Caco-2 (cell line): ENCODE results near the gene SLC9A7. TPM values are rescaled to one million over a fixed set of nuclear protein-coding genes. Genes with fewer than 3 reads are reported as not detected.

ENCODE experiments used
- BruUV-seq: library from RNA; stranded (reverse); fragments of 400-500 nt; replicated peaks from 2 replicates; lab custom pipeline; 2021; lab: Mats Ljungman, UMichigan
- CTCF ChIA-PET: fragments of 300-600 bp; sonication (Branson Sonifier 250); formaldehyde crosslinking; loops from one replicate; lab custom pipeline; 2022; ENCODE audit warnings: antibody characterized with exemption; lab: Charles Lee
- POLR2A ChIA-PET: fragments of 300-600 bp; sonication (Branson Sonifier 250); formaldehyde crosslinking; loops from one replicate; lab custom pipeline; 2022; ENCODE audit warnings: antibody characterized with exemption; lab: Charles Lee
- DNase-seq, 2 experiments: peaks; one replicate each; pipeline versions ENCODE4 v3.0.0 to v3.0.0-alpha.2; 2020 to 2022
- H3K27me3 ChIP-seq: replicated peaks from 2 replicates; pipeline ENCODE4 v1.6.0; 2011; ENCODE audit warnings: low read length; ENCODE audit not compliant: control insufficient read depth, insufficient read depth
- H3K36me3 ChIP-seq: 2 replicates; pipeline ENCODE4 v1.5.1; 2011; ENCODE audit warnings: low read length; ENCODE audit not compliant: control insufficient read depth, insufficient read depth
- H3K4me1 ChIP-seq: fragments of 250-450 bp; sonication (Bioruptor Pico); 2 replicates; pipeline ENCODE4 v1.5.1; 2020; ENCODE audit warnings: mild to moderate bottlenecking
- H3K4me3 ChIP-seq: 2 replicates; pipeline ENCODE4 v1.5.1; 2011; ENCODE audit warnings: low read depth, mild to moderate bottlenecking, control low read depth, low read length
- H3K9me3 ChIP-seq: fragments of 250-450 bp; sonication (Bioruptor Pico); 2 replicates; pipeline ENCODE4 v1.5.1; 2020; ENCODE audit warnings: mild to moderate bottlenecking, moderate library complexity
- H3K27ac Mint-ChIP-seq: one replicate; pipeline ENCODE4 v1.8.0; 2022; ENCODE audit warnings: mixed read lengths; ENCODE audit not compliant: unreplicated experiment
- H3K27me3 Mint-ChIP-seq: one replicate; pipeline ENCODE4 v1.8.0; 2022; ENCODE audit warnings: mixed read lengths; ENCODE audit not compliant: insufficient read depth, unreplicated experiment
- H3K36me3 Mint-ChIP-seq: one replicate; pipeline ENCODE4 v1.8.0; 2022; ENCODE audit warnings: mild to moderate bottlenecking, mixed read lengths; ENCODE audit not compliant: insufficient read depth, unreplicated experiment
- H3K4me1 Mint-ChIP-seq: one replicate; pipeline ENCODE4 v1.8.0; 2022; ENCODE audit warnings: low read depth, mixed read lengths; ENCODE audit not compliant: unreplicated experiment
- H3K4me3 Mint-ChIP-seq: one replicate; pipeline ENCODE4 v1.8.0; 2022; ENCODE audit warnings: mild to moderate bottlenecking, moderate library complexity, mixed read lengths; ENCODE audit not compliant: unreplicated experiment
- H3K9me3 Mint-ChIP-seq: one replicate; pipeline ENCODE4 v1.8.0; 2022; ENCODE audit warnings: mixed read lengths; ENCODE audit not compliant: unreplicated experiment
- intact Hi-C: fragments of 100-400 bp; cut with micrococcal nuclease; formaldehyde crosslinking; loops from one replicate; pipeline ENCODE4 v1.10.0; 2022; ENCODE audit not compliant: unreplicated experiment
- total RNA-seq: library from RNA; stranded (reverse); gene quantifications from 2 replicates; pipeline ENCODE4 v1.2.3, GENCODE V29; 2022
- TF ChIP-seq, protein P1 (sequence below), 2 experiments: fragments of 200-600 bp in 1 of 2; IDR thresholded peaks; 1 replicate in 1 of 2; 2 replicates in 1 of 2; pipeline versions ENCODE4 v1.5.1 to v1.8.0; 2011 to 2022; ENCODE audit warnings: antibody characterized with exemption in 1 of 2, control low read depth in 1 of 2, inconsistent platforms in 1 of 2, low read depth in 1 of 2, low read length in 1 of 2, mild to moderate bottlenecking in 1 of 2, moderate library complexity in 1 of 2; ENCODE audit not compliant: insufficient read depth in 1 of 2, severe bottlenecking in 1 of 2, unreplicated experiment in 1 of 2

Gene SLC9A7
- total RNA-seq, 1 experiment from 2014 or later = 20.1 TPM

DNA sequence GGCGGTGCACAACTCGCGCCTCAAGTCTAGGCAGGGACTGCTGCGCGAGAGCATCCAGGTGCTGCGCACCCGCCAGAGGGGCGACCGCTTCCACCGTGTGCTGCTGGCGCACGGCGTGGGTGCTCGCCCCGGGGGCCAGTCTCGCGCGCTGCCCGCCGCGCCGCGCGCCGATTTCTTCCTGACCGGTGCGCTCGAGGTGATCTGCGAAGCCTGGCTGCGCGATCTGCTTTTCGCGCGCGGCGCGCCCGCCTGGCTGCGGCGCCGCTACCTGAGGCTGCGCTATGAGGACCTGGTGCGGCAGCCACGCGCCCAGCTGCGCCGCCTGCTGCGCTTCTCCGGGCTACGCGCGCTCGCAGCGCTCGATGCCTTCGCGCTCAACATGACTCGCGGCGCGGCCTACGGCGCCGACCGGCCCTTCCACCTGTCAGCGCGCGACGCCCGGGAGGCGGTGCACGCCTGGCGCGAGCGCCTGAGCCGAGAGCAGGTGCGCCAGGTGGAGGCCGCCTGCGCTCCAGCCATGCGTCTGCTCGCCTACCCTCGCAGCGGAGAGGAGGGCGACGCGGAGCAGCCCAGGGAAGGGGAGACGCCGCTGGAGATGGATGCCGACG, 184.0 kb downstream of the SLC9A7 start:
- no peaks in the 10 kb centered on the region for H3K27me3 ChIP-seq
- no peaks in the 10 kb centered on the region; the same call in 1 of the 2 replicates for H3K4me1 ChIP-seq
- Mint-ChIP-seq H3K4me3 (no peak overlapping the region), H3K27me3 (no peaks in the 10 kb centered on the region), H3K27ac (no peak overlapping the region), H3K9me3 (no peaks in the 10 kb centered on the region), H3K36me3 (peaks cover 12% of the 10 kb centered on the region), H3K4me1 (peaks cover 7% of the 10 kb centered on the region)
- no peaks in the 10 kb centered on the region for H3K36me3 ChIP-seq
- no peak for DNase-seq
- POLR2A ChIA-PET = no interaction called here
- TF ChIP-seq, protein P1, sequence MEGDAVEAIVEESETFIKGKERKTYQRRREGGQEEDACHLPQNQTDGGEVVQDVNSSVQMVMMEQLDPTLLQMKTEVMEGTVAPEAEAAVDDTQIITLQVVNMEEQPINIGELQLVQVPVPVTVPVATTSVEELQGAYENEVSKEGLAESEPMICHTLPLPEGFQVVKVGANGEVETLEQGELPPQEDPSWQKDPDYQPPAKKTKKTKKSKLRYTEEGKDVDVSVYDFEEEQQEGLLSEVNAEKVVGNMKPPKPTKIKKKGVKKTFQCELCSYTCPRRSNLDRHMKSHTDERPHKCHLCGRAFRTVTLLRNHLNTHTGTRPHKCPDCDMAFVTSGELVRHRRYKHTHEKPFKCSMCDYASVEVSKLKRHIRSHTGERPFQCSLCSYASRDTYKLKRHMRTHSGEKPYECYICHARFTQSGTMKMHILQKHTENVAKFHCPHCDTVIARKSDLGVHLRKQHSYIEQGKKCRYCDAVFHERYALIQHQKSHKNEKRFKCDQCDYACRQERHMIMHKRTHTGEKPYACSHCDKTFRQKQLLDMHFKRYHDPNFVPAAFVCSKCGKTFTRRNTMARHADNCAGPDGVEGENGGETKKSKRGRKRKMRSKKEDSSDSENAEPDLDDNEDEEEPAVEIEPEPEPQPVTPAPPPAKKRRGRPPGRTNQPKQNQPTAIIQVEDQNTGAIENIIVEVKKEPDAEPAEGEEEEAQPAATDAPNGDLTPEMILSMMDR (IDR thresholded peaks at IDR 0.05; ENCODE audit: insufficient read depth in 1 of 2, low read depth in 1 of 2, low read length in 1 of 2, severe bottlenecking in 1 of 2, unreplicated experiment in 1 of 2) = no peak
- BruUV-seq = no TSS peak
- no peaks in the 10 kb centered on the region for H3K9me3 ChIP-seq
- H3K4me3 ChIP-seq = no peak overlapping the region
- CTCF ChIA-PET = no interaction called here
- intact Hi-C loops = no loop called here

GRCh38 chrX:46573892-46574773, 184.8 kb downstream of the SLC9A7 start:
- Mint-ChIP-seq H3K4me3 (peak overlapping the region; percentile 79), H3K27me3 (no peaks in the 10 kb centered on the region), H3K4me1 (peaks cover 7% of the 10 kb centered on the region), H3K27ac (peak overlapping the region; percentile 57), H3K9me3 (no peaks in the 10 kb centered on the region), H3K36me3 (peaks cover 12% of the 10 kb centered on the region)
- TF ChIP-seq, protein P1 (IDR thresholded peaks at IDR 0.05; ENCODE audit: insufficient read depth in 1 of 2, low read depth in 1 of 2, low read length in 1 of 2, severe bottlenecking in 1 of 2, unreplicated experiment in 1 of 2) = no peak
- Histone ChIP-seq H3K9me3 (no peaks in the 10 kb centered on the region), H3K4me1 (no peaks in the 10 kb centered on the region; the same call in 1 of the 2 replicates), H3K4me3 (peak overlapping the region; percentile 71), H3K27me3 (no peaks in the 10 kb centered on the region), H3K36me3 (no peaks in the 10 kb centered on the region)
- CTCF ChIA-PET = no interaction called here
- BruUV-seq = no TSS peak
- peak; percentile 60 to 67 for DNase-seq
- intact Hi-C loops = loop anchor here (1.0 kb wide), 1 partner anchor 68 kb away; no protein-coding TSS in a partner anchor
- POLR2A ChIA-PET = no interaction called here

- Histone ChIP-seq H3K4me1 (no peaks in the 10 kb centered on the region; the same call in 1 of the 2 replicates), H3K9me3 (no peaks in the 10 kb centered on the region), H3K4me3 (peak within 1 kb of the TSS; percentile 71), H3K36me3 (no peaks in the 10 kb centered on the region), H3K27me3 (no peaks in the 10 kb centered on the region)
- H3K4me1 Mint-ChIP-seq = peaks cover 7% of the 10 kb centered on the region
- TF ChIP-seq, protein P1 (IDR thresholded peaks at IDR 0.05; ENCODE audit: insufficient read depth in 1 of 2, low read depth in 1 of 2, low read length in 1 of 2, severe bottlenecking in 1 of 2, unreplicated experiment in 1 of 2) = peak in 1 of 2 experiments; percentile 30
- peak within 1 kb of the TSS; percentile 79 for H3K4me3 Mint-ChIP-seq
- H3K27me3 Mint-ChIP-seq = no peaks in the 10 kb centered on the region
- intact Hi-C loops = loop anchor here (1.0 kb wide), 1 partner anchor 69 kb away; no protein-coding TSS in a partner anchor
- peaks cover 12% of the 10 kb centered on the region for H3K36me3 Mint-ChIP-seq
- POLR2A ChIA-PET = no interaction called here
- H3K9me3 Mint-ChIP-seq = no peaks in the 10 kb centered on the region
- H3K27ac Mint-ChIP-seq = peak within 1 kb of the TSS; percentile 57
- no TSS peak for BruUV-seq
- peak; percentile 60 to 72 for DNase-seq
- CTCF ChIA-PET = no interaction called here
Observed at GRCh38 chrX:46573331-46573891, 185.5 kb downstream of the SLC9A7 start, which contains the start of gene CHST7. TSS of gene CHST7 (plus strand) at chrX:46573765. CDS start at chrX:46573932, 167 bp downstream.
